SK-N-SH (cell line): ENCODE measurements around the gene NEK9. TPM values are rescaled to one million over a fixed set of nuclear protein-coding genes. Genes with fewer than 3 reads are reported as not detected.

Source experiments
- CTCF ChIA-PET: fragments of 300-600, 350-600 bp; formaldehyde crosslinking; extraction: SDS; loops from one replicate; lab custom pipeline; 2021; lab: Yijun Ruan, JAX
- POLR2A ChIA-PET: fragments of 350-600 bp; sonication (Branson Sonifier 250); formaldehyde crosslinking; extraction: SDS; loops from one replicate; lab custom pipeline; 2020; ENCODE audit warnings: antibody characterized with exemption, inconsistent platforms; lab: Yijun Ruan, JAX
- DNase-seq: peaks from one replicate; pipeline ENCODE4 v3.0.0; 2012
- H2AFZ ChIP-seq: fragments of 200-600 bp; sonication (generic); 2 replicates; pipeline ENCODE4 v1.8.1; 2016; ENCODE audit warnings: antibody characterized with exemption, mild to moderate bottlenecking, low read depth
- H3F3A ChIP-seq: fragments of 200-600 bp; sonication (generic); replicated peaks from 2 replicates; pipeline ENCODE3; 2016; ENCODE audit warnings: antibody characterized with exemption, mild to moderate bottlenecking; ENCODE audit not compliant: insufficient read depth
- H3K27ac ChIP-seq, 2 experiments: fragments of 200-500 bp in 1 of 2; fragments of 200-600 bp in 1 of 2; sonication (Bioruptor generic) in 1 of 2; sonication (generic), shearing (Covaris generic) in 1 of 2; 2 replicates each; pipeline versions ENCODE4 v1.5.1 to v1.6.1; 2014 to 2016; ENCODE audit warnings: low read depth in 2 of 2, inconsistent platforms in 1 of 2, low read length in 1 of 2, mild to moderate bottlenecking in 1 of 2, mixed read lengths in 1 of 2
- H3K27me3 ChIP-seq: fragments of 200-600 bp; sonication (generic), shearing (Covaris generic); 2 replicates; pipeline ENCODE4 v1.6.1; 2016; ENCODE audit warnings: mixed run types; ENCODE audit not compliant: insufficient read depth
- H3K36me3 ChIP-seq, 2 experiments: fragments of 200-500 bp in 1 of 2; fragments of 200-600 bp in 1 of 2; sonication (Bioruptor generic) in 1 of 2; sonication (generic) in 1 of 2; replicated peaks in 1 of 2; 2 replicates each; pipeline versions ENCODE3 to v1.5.1; 2014 to 2016; ENCODE audit warnings: low read length in 1 of 2, mild to moderate bottlenecking in 1 of 2; ENCODE audit not compliant: insufficient read depth in 2 of 2, control insufficient read depth in 1 of 2
- H3K4me1 ChIP-seq, 2 experiments: fragments of 200-500 bp in 1 of 2; fragments of 200-600 bp in 1 of 2; sonication (Bioruptor generic) in 1 of 2; sonication (generic), shearing (Covaris generic) in 1 of 2; 2 replicates each; pipeline versions ENCODE4 v1.5.1 to v1.6.1; 2014 to 2016; ENCODE audit warnings: low read depth in 1 of 2, low read length in 1 of 2, mixed run types in 1 of 2; ENCODE audit not compliant: insufficient read depth in 2 of 2, control insufficient read depth in 1 of 2
- H3K4me2 ChIP-seq: fragments of 200-600 bp; sonication (generic), shearing (Covaris generic); 2 replicates; pipeline ENCODE4 v1.6.1; 2017; ENCODE audit warnings: mixed run types
- H3K4me3 ChIP-seq, 2 experiments: fragments of 200-500 bp in 1 of 2; fragments of 200-600 bp in 1 of 2; sonication (Bioruptor generic) in 1 of 2; sonication (generic), shearing (Covaris generic) in 1 of 2; 2 replicates each; pipeline versions ENCODE4 v1.5.1 to v1.8.1; 2014 to 2016; ENCODE audit warnings: low read depth in 2 of 2, inconsistent platforms in 1 of 2, low read length in 1 of 2, mild to moderate bottlenecking in 1 of 2, mixed read lengths in 1 of 2, moderate library complexity in 1 of 2
- H3K79me2 ChIP-seq: fragments of 200-600 bp; sonication (generic); 2 replicates; pipeline ENCODE4 v1.8.1; 2017; ENCODE audit warnings: mild to moderate bottlenecking; ENCODE audit not compliant: insufficient read depth
- H3K9ac ChIP-seq: fragments of 200-600 bp; sonication (generic); 2 replicates; pipeline ENCODE4 v1.6.1; 2017; ENCODE audit warnings: mixed run types
- H3K9me2 ChIP-seq: fragments of 200-600 bp; sonication (generic); 2 replicates; pipeline ENCODE4 v1.6.1; 2017; ENCODE audit warnings: mixed run types
- H3K9me3 ChIP-seq: fragments of 200-600 bp; sonication (generic); 2 replicates; pipeline ENCODE4 v1.6.1; 2017; ENCODE audit warnings: mixed run types, mild to moderate bottlenecking, moderate library complexity
- H4K20me1 ChIP-seq: fragments of 200-600 bp; sonication (generic); 2 replicates; pipeline ENCODE4 v1.6.1; 2017; ENCODE audit warnings: mild to moderate bottlenecking, mixed run types; ENCODE audit not compliant: insufficient read depth
- ELF1 ChIP-seq: IDR thresholded peaks from 2 replicates; pipeline ENCODE4 v1.4.0; 2012
- FOXJ3 ChIP-seq: sonication (generic); formaldehyde crosslinking; IDR thresholded peaks from 2 replicates; pipeline ENCODE4 v1.5.1; 2020; ENCODE audit warnings: mild to moderate bottlenecking, missing genetic modification reagents
- GATA2 ChIP-seq: sonication (generic); formaldehyde crosslinking; IDR thresholded peaks from 2 replicates; pipeline ENCODE4 v1.5.0; 2020; ENCODE audit warnings: mild to moderate bottlenecking, missing genetic modification reagents
- MAX ChIP-seq: IDR thresholded peaks from 2 replicates; pipeline ENCODE4 v1.4.0; 2012; ENCODE audit warnings: low read depth
- MXI1 ChIP-seq: IDR thresholded peaks from 2 replicates; pipeline ENCODE4 v1.6.1; 2012; ENCODE audit warnings: mild to moderate bottlenecking, low read depth, low read length, improper control_type of control experiment
- PBX3 ChIP-seq: IDR thresholded peaks from 2 replicates; pipeline ENCODE4; 2012
- REST ChIP-seq: IDR thresholded peaks from 2 replicates; pipeline ENCODE4 v1.6.1; 2012; ENCODE audit warnings: mild to moderate bottlenecking, low read depth, low read length, moderate library complexity
- SMC3 ChIP-seq: IDR thresholded peaks from 2 replicates; pipeline ENCODE4 v1.6.1; 2012; ENCODE audit warnings: low read depth, low read length, improper control_type of control experiment
- TEAD4 ChIP-seq: IDR thresholded peaks from 2 replicates; pipeline ENCODE4 v1.4.0; 2012; ENCODE audit warnings: mild to moderate bottlenecking, borderline replicate concordance; ENCODE audit not compliant: insufficient read depth
- WGBS: methylation state at CpG from one replicate; pipeline ENCODE4 v1.1.6; 2017; ENCODE audit warnings: low lambda C conversion rate; 5-methylcytosine and 5-hydroxymethylcytosine counted together
- polyA plus RNA-seq, 3 experiments: library from polyadenylated mRNA; depleted of rRNA; stranded (reverse); fragments of >200 nt; gene quantifications; 2 replicates each; pipeline ENCODE4 v1.2.3, GENCODE V29; 2012

The NEK9 gene
- polyA plus RNA-seq, 1 of the 3 experiments (the other 2 are of a cell fraction): 48.1 TPM

- H3K79me2 ChIP-seq: peaks cover 37% of the 10 kb centered on the region
- H3K4me1 ChIP-seq: peaks cover 0 to 16% of the 10 kb centered on the region in 2 experiments; a peak in 1 of 4 replicates
- H3K4me2 ChIP-seq: no peak overlapping the region
- no peak overlapping the region for H3K9ac ChIP-seq
- no peak overlapping the region for H3K4me3 ChIP-seq
- CTCF ChIA-PET: interaction anchor here (0.7 to 1.2 kb wide), 2 partner anchors 12 to 569 kb away, joined by 3 to 4 read pairs; no protein-coding TSS in a partner anchor
- H3K36me3 ChIP-seq: no peaks in the 10 kb centered on the region
- H3F3A ChIP-seq: peaks cover 11% of the 10 kb centered on the region
- H3K27ac ChIP-seq: no peak overlapping the region
- WGBS: 95% methylated on average over 3 of the region's 3 CpGs
- POLR2A ChIA-PET: no interaction called here
- TF ChIP-seq ELF1 (no peak), TEAD4 (no peak), MAX (no peak), REST (no peak), MXI1 (no peak), FOXJ3 (CRISPR knock-in tag) (no peak), GATA2 (CRISPR knock-in tag) (no peak), PBX3 (no peak)
- no peak overlapping the region for H2AFZ ChIP-seq
- H3K27me3 ChIP-seq: no peaks in the 10 kb centered on the region
- H3K9me2 ChIP-seq: no peaks in the 10 kb centered on the region
- DNase-seq: no peak
- H3K9me3 ChIP-seq: no peaks in the 10 kb centered on the region
- no peaks in the 10 kb centered on the region for H4K20me1 ChIP-seq
Observed at GRCh38 chr14:75066691-75067090, 60.2 kb downstream of the NEK9 start.

GRCh38 chr14:75064205-75064567 is 62.7 kb downstream of the NEK9 start:
- H3F3A ChIP-seq: peaks cover 26% of the 10 kb centered on the region
- no peaks in the 10 kb centered on the region for H4K20me1 ChIP-seq
- peak overlapping the region; percentile 75 for H2AFZ ChIP-seq
- H3K9ac ChIP-seq: peak overlapping the region; percentile 69; the same call in 1 of the 2 replicates
- DNase-seq: no peak
- H3K9me3 ChIP-seq: 0 out of 2 replicates have a peak, but pooled peaks cover 5% of the 10 kb centered on the region
- H3K4me2 ChIP-seq: peak overlapping the region; percentile 92
- H3K36me3 ChIP-seq: peaks cover 0 to 13% of the 10 kb centered on the region in 2 experiments
- ChIA-PET CTCF (interaction anchor here (0.9 to 5.6 kb wide), 11 partner anchors 10 to 497 kb away, joined by 3 to 26 read pairs (median 4); partner anchors contain the start of gene MLH3), POLR2A (no interaction called here)
- 59% methylated on average over 8 of the region's 8 CpGs for WGBS
- H3K79me2 ChIP-seq: peaks cover 54% of the 10 kb centered on the region
- TF ChIP-seq GATA2 (CRISPR knock-in tag) (no peak), ELF1 (no peak), SMC3 (no peak)
- H3K9me2 ChIP-seq: no peaks in the 10 kb centered on the region
- peak overlapping the region; percentile 71 to 78 for H3K4me3 ChIP-seq
- H3K27me3 ChIP-seq: no peaks in the 10 kb centered on the region
- H3K27ac ChIP-seq: peak overlapping the region in 1 of 2 experiments; percentile 5; a peak in 1 of 4 replicates
- peaks cover 0 to 8% of the 10 kb centered on the region in 2 experiments; a peak in 1 of 4 replicates for H3K4me1 ChIP-seq
